A549 (cell line): ENCODE measurements around the gene TMEM203. TPM values are rescaled to one million over a fixed set of nuclear protein-coding genes. Genes with fewer than 3 reads are reported as not detected.
A peak's percentile ranks its signal among the peaks of the same experiment; 100 is the strongest.

Source experiments
- ATAC-seq, 2 experiments: fragments of 200-7000 bp in 1 of 2; fragments of >200 bp in 1 of 2; cut with Nextera tagmentation in 1 of 2; cut with Tn5 transposase in 1 of 2; 3 replicates each; pipeline versions ENCODE4 v1.8.0 to v1.9.1; 2018 to 2020; ENCODE audit warnings: mild to moderate bottlenecking in 1 of 2, moderate library complexity in 1 of 2
- CTCF ChIA-PET: fragments of 300-600 bp; sonication (Branson Sonifier 250); formaldehyde crosslinking; extraction: SDS; loops from one replicate; lab custom pipeline; 2021; ENCODE audit warnings: antibody characterized with exemption, inconsistent platforms; lab: Yijun Ruan, JAX
- POLR2A ChIA-PET: fragments of 350-600 bp; formaldehyde crosslinking; extraction: SDS; loops from one replicate; lab custom pipeline; 2021; ENCODE audit warnings: antibody characterized with exemption, inconsistent platforms; lab: Yijun Ruan, JAX
- DNase-seq, 2 experiments: peaks; one replicate each; pipeline versions ENCODE4 v3.0.0 to v3.0.0-alpha.2; 2011 to 2016; ENCODE audit warnings: low read depth in 1 of 2, low spot score in 1 of 2
- FAIRE-seq: peaks from 2 replicates; lab custom pipeline; 2011; peaks lifted over from hg19 to GRCh38; lab: Jason Lieb, UNC
- H3K27ac ChIP-seq, 2 experiments: fragments of >200 bp; sonication (Bioruptor Twin); formaldehyde crosslinking; 3 replicates each; pipeline ENCODE4 v1.5.1; 2016 to 2017
- H3K4me1 ChIP-seq: fragments of >200 bp; sonication (Bioruptor Twin); formaldehyde crosslinking; 3 replicates; pipeline ENCODE4 v1.6.1; 2016
- H3K4me2 ChIP-seq: fragments of >200 bp; sonication (Bioruptor Twin); formaldehyde crosslinking; 3 replicates; pipeline ENCODE4 v1.6.1; 2016
- H3K4me3 ChIP-seq: fragments of >200 bp; sonication (Bioruptor Twin); formaldehyde crosslinking; 3 replicates; pipeline ENCODE4 v1.5.1; 2016
- H3K9me3 ChIP-seq: fragments of >200 bp; sonication (Bioruptor Twin); formaldehyde crosslinking; 3 replicates; pipeline ENCODE4 v1.6.1; 2016
- EHMT2 ChIP-seq: fragments of 200-600 bp; sonication (generic); IDR thresholded peaks from 2 replicates; pipeline ENCODE4 v1.6.1; 2016; ENCODE audit warnings: antibody characterized with exemption, low read depth, mild to moderate bottlenecking, moderate library complexity
- HEYL ChIP-seq: fragments of 250-450 bp; sonication (Bioruptor Pico); IDR thresholded peaks from 2 replicates; pipeline ENCODE4 v1.8.0; 2021; ENCODE audit warnings: mild to moderate bottlenecking, moderate library complexity
- HOXA7 ChIP-seq: fragments of 250-450 bp; sonication (Bioruptor Pico); IDR thresholded peaks from 2 replicates; pipeline ENCODE4 v1.5.0; 2020; ENCODE audit warnings: mild to moderate bottlenecking, moderate library complexity
- JUNB ChIP-seq: fragments of >200 bp; sonication (Bioruptor Twin); formaldehyde crosslinking; IDR thresholded peaks from 2 replicates; pipeline ENCODE4 v1.6.1; 2016
- KDM5A ChIP-seq: fragments of 200-600 bp; sonication (generic); IDR thresholded peaks from 2 replicates; pipeline ENCODE4 v1.6.1; 2016; ENCODE audit warnings: antibody characterized with exemption, mild to moderate bottlenecking
- NFE2L2 ChIP-seq: fragments of 150-350 bp; conservative IDR thresholded peaks from 2 replicates; pipeline ENCODE4 v1.6.1; 2014; ENCODE audit warnings: low read length
- RAD21 ChIP-seq, 2 experiments: fragments of >200 bp in 1 of 2; sonication (Bioruptor Twin) in 1 of 2; formaldehyde crosslinking in 1 of 2; IDR thresholded peaks in 1 of 2; conservative IDR thresholded peaks in 1 of 2; 2 replicates in 1 of 2; 3 replicates in 1 of 2; pipeline ENCODE4 v1.6.1; 2012 to 2018; ENCODE audit warnings: inconsistent platforms in 1 of 2
- RCOR1 ChIP-seq: fragments of 150-350 bp; IDR thresholded peaks from 2 replicates; pipeline ENCODE4 v1.6.1; 2014; ENCODE audit warnings: antibody characterized with exemption, low read length, low read depth
- WGBS: methylation state at CpG from one replicate; pipeline ENCODE4 v1.1.6; 2017; ENCODE audit errors: missing lambda C conversion rate; 5-methylcytosine and 5-hydroxymethylcytosine counted together
- polyA plus RNA-seq, 4 experiments: library from polyadenylated mRNA; depleted of rRNA in 3 of 4; stranded (reverse); fragments of >200 nt; fragmentation: RNase III in 1 of 4; extraction: RNeasy Plus Mini Kit Qiagen cat#74134 plus additional on column Dnase treatment in 1 of 4; gene quantifications; 2 replicates in 3 of 4; 3 replicates in 1 of 4; pipeline ENCODE4 v1.2.3, GENCODE V29; 2011 to 2017
- TF ChIP-seq, protein P1 (sequence below): fragments of >200 bp; sonication (Bioruptor Twin); formaldehyde crosslinking; IDR thresholded peaks from 3 replicates; pipeline ENCODE4 v1.6.1; 2016
- TF ChIP-seq, protein P2 (sequence below): fragments of 150-350 bp; IDR thresholded peaks from 2 replicates; pipeline ENCODE4 v1.6.1; 2014; ENCODE audit warnings: low read depth, mild to moderate bottlenecking, low read length
- TF ChIP-seq, protein P3 (sequence below): IDR thresholded peaks from 2 replicates; pipeline ENCODE4 v1.6.1; 2012

Gene TMEM203
- polyA plus RNA-seq, 2 of the 4 experiments (the other 2 are of a cell fraction) = 31.0 to 47.3 TPM

DNA sequence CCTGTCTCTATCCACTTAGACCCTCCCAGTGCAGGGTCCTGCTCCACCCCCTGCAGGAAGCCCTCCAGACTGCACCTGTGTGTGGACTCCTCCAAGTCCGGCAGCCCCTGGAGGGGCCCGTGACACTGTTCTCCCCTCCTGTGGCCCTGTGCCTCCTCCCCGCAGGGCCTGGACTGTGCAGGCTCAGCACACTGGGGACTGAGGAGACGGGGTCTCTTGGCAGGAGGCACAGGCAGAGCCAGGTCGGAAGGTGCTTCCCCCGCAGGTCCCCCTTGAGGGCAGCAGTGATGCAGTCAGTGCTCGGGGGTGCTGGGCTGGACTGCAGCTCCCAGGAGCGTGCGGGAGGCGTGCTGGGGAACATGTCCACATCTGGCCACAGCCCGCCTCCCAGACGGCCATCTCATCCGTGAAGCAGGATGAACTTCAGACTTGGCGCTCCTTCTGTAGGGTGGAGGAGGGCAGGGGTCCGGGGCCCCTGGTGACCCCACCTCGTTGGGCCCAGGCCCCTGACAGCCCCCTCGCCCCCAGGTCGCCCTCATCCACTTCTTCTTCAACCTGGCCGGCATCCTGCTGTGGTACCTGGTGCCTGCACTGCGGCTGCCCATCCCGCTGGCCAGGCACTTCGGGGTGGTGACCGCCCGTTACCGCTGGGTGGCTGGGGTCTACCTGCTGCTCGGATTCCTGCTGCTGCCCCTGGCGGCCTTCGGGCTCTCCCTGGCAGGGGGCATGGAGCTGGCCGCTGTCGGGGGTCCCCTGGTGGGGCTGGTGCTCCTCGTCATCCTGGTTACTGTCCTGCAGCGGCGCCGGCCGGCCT is 30.2 kb upstream of the TMEM203 start:
- DNase-seq (no peak), ATAC-seq (peak in 1 of 2 experiments; percentile 6; a peak in 1 of 6 replicates)
- TF ChIP-seq, protein P1, sequence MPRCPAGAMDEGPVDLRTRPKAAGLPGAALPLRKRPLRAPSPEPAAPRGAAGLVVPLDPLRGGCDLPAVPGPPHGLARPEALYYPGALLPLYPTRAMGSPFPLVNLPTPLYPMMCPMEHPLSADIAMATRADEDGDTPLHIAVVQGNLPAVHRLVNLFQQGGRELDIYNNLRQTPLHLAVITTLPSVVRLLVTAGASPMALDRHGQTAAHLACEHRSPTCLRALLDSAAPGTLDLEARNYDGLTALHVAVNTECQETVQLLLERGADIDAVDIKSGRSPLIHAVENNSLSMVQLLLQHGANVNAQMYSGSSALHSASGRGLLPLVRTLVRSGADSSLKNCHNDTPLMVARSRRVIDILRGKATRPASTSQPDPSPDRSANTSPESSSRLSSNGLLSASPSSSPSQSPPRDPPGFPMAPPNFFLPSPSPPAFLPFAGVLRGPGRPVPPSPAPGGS = no peak
- TF ChIP-seq RCOR1 (no peak), NFE2L2 (no peak)
- TF ChIP-seq, protein P2, sequence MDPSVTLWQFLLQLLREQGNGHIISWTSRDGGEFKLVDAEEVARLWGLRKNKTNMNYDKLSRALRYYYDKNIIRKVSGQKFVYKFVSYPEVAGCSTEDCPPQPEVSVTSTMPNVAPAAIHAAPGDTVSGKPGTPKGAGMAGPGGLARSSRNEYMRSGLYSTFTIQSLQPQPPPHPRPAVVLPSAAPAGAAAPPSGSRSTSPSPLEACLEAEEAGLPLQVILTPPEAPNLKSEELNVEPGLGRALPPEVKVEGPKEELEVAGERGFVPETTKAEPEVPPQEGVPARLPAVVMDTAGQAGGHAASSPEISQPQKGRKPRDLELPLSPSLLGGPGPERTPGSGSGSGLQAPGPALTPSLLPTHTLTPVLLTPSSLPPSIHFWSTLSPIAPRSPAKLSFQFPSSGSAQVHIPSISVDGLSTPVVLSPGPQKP = no peak
- TF ChIP-seq, protein P3, sequence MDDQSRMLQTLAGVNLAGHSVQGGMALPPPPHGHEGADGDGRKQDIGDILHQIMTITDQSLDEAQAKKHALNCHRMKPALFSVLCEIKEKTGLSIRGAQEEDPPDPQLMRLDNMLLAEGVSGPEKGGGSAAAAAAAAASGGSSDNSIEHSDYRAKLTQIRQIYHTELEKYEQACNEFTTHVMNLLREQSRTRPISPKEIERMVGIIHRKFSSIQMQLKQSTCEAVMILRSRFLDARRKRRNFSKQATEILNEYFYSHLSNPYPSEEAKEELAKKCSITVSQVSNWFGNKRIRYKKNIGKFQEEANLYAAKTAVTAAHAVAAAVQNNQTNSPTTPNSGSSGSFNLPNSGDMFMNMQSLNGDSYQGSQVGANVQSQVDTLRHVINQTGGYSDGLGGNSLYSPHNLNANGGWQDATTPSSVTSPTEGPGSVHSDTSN = no peak
- TF ChIP-seq, all 56 proteins: peak for 0
- Histone ChIP-seq H3K9me3 (no peaks in the 10 kb centered on the region), H3K4me3 (no peak overlapping the region), H3K4me2 (no peak overlapping the region), H3K27ac (0 out of 6 replicates have a peak overlapping the region, but pooled peaks of 1 of the 2 experiments have one; percentile 33), H3K4me1 (peaks cover 38% of the 10 kb centered on the region)
- ChIA-PET CTCF (interaction anchor here (0.6 to 13.1 kb wide), 39 partner anchors 9 to 430 kb away, joined by 3 to 236 read pairs (median 5); partner anchors contain the start of genes ANAPC2, CYSRT1, DPP7 and NELFB), POLR2A (interaction anchor here (0.6 to 1.8 kb wide), 2 partner anchors 46 to 105 kb away, joined by 4 to 5 read pairs; no protein-coding TSS in a partner anchor)
- WGBS = 68% methylated on average over 21 of the region's 35 CpGs
- FAIRE-seq = no peak

DNA sequence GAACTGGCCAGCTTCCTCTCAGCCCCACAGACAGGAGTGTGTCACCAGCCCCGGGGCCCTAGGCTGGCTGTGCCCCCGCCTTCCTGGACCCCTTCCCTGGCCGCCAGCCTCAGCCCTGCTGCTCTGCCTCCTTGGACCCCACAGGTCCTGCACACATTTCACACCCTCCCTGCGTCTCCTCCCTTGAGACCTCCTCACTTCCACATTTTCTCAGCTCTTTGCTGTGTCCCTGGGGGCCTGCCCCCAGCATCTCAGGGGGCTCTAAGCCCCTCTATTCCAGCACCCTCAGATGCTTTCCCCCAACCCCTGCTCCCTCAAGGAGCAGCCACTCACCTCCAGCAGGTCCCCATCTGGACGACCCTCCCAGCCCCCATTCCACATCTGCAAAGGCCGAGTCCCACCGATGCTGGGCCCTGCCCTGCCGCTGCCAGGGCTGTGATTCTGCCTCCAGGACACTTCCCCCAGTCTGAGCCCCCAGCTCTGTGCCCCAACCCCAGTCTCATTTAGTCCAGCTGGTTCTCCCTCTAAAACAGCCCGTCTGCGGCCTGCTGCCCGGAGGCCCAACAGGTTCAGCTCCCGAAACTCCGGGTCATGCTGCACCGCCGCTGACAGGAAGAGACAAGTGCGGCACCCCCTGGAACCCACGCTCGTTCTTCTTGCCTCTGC is 29.4 kb upstream of the TMEM203 start:
- no peak overlapping the region for H3K4me2 ChIP-seq
- no peak overlapping the region for H3K27ac ChIP-seq
- TF ChIP-seq HEYL (CRISPR knock-in tag) (no peak), EHMT2 (no peak), HOXA7 (CRISPR knock-in tag) (no peak), RAD21 (conservative IDR thresholded peaks at IDR 0.05 in 1 of 2, IDR thresholded peaks at IDR 0.05 in 1 of 2) (no peak)
- TF ChIP-seq, protein P2 = no peak
- no peak for ATAC-seq
- no peak for FAIRE-seq
- no peak for DNase-seq
- H3K9me3 ChIP-seq = no peaks in the 10 kb centered on the region
- no peak overlapping the region for H3K4me3 ChIP-seq
- WGBS = 89% methylated on average over 17 of the region's 18 CpGs
- ChIA-PET POLR2A (no interaction called here), CTCF (interaction anchor here (0.6 to 8.6 kb wide), 9 partner anchors 11 to 188 kb away, joined by 3 to 71 read pairs (median 5); partner anchors contain the start of genes CYSRT1 and SSNA1)
- H3K4me1 ChIP-seq = peaks cover 45% of the 10 kb centered on the region

DNA sequence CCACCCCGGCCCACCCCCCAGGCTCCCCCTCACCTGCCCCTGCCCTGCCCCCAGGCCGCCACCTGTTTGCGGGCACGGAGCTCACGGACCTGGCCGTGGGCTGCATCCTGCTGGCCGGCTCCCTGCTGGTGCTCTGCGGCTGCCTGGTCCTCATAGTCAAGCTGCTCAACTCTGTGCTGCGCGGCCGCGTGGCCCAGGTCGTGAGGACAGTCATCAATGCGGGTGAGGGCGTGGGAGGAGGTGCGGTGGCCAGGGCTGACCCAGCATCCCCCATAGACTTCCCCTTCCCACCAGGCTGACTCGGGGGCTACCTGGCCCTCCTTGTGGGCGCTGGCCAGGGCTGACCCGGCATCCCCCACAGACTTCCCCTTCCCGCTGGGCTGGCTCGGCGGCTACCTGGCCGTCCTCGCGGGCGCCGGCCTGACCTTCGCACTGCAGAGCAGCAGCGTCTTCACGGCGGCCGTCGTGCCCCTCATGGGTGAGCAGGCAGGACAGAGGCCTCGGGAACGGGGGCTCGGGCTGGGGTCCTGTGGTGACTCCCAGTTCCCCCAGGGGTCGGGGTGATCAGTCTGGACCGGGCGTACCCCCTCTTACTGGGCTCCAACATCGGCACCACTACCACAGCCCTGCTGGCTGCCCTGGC is 28.7 kb upstream of the TMEM203 start:
- Histone ChIP-seq H3K27ac (peak overlapping the region in 1 of 2 experiments; percentile 44; a peak in 1 of 6 replicates), H3K4me1 (peaks cover 47% of the 10 kb centered on the region), H3K4me2 (no peak overlapping the region), H3K4me3 (no peak overlapping the region), H3K9me3 (no peaks in the 10 kb centered on the region)
- POLR2A ChIA-PET = no interaction called here
- TF ChIP-seq KDM5A (no peak), JUNB (no peak)
- FAIRE-seq (no peak), ATAC-seq (no peak), DNase-seq (no peak)
- CTCF ChIA-PET = interaction anchor here (1.1 to 8.6 kb wide), 8 partner anchors 10 to 205 kb away, joined by 3 to 71 read pairs (median 4); partner anchors contain the start of genes CYSRT1 and SSNA1
- 88% methylated on average over 30 of the region's 40 CpGs for WGBS
